Esophagus muscularis mucosa (tissue), 4 donors: ENCODE results near the gene TMEM51. TPM values are rescaled to one million over a fixed set of nuclear protein-coding genes. Genes with fewer than 3 reads are reported as not detected.

Source experiments
- DNase-seq: peaks from one replicate; pipeline ENCODE4 v3.0.0-alpha.2; 2017; ENCODE audit errors: extremely low spot score
- H3K27ac ChIP-seq, 4 donors: fragments of 200-600 bp; sonication (generic); replicated peaks in 1 of 4; 1 replicate in 3 of 4; 2 replicates in 1 of 4; pipeline ENCODE4 v1.5.1; 2016 to 2019; ENCODE audit warnings: mild to moderate bottlenecking in 1 of 4
- H3K27me3 ChIP-seq, 4 donors: fragments of 200-600 bp; sonication (generic); one replicate each; pipeline versions ENCODE4 v1.5.1 to v1.6.0; 2016 to 2019
- H3K36me3 ChIP-seq, 4 donors: fragments of 200-600 bp; sonication (generic); one replicate each; pipeline ENCODE4 v1.5.1; 2016 to 2019
- H3K4me1 ChIP-seq, 4 donors: fragments of 200-600 bp; sonication (generic); one replicate each; pipeline ENCODE4 v1.5.1; 2016 to 2019
- H3K4me3 ChIP-seq, 4 donors: fragments of 200-600 bp; sonication (generic); 1 replicate in 2 of 4; 2 replicates in 2 of 4; pipeline ENCODE4 v1.5.1; 2016 to 2019; ENCODE audit warnings: mild to moderate bottlenecking in 4 of 4, moderate library complexity in 1 of 4
- H3K9me3 ChIP-seq, 4 donors: fragments of 200-600 bp; sonication (generic); 1 replicate in 3 of 4; 2 replicates in 1 of 4; pipeline ENCODE4 v1.5.1; 2016 to 2019
- CTCF ChIP-seq, 3 experiments: fragments of 200-600 bp in 2 of 3; fragments of 450-650 bp in 1 of 3; sonication (generic) in 2 of 3; IDR thresholded peaks; one replicate each; pipeline ENCODE4 v1.5.1; 2017 to 2019; ENCODE audit warnings: antibody characterized with exemption in 3 of 3, mild to moderate bottlenecking in 2 of 3, moderate library complexity in 1 of 3
- EP300 ChIP-seq: sonication (generic); formaldehyde crosslinking; IDR thresholded peaks from one replicate; pipeline ENCODE4 v1.6.1; 2017; ENCODE audit warnings: antibody characterized with exemption
- POLR2A ChIP-seq: fragments of 450-650 bp; IDR thresholded peaks from one replicate; pipeline ENCODE4 v1.6.1; 2017; ENCODE audit warnings: antibody characterized with exemption, moderate library complexity, mild to moderate bottlenecking, low read depth
- POLR2AphosphoS5 ChIP-seq, 2 donors: sonication (generic); formaldehyde crosslinking; IDR thresholded peaks; one replicate each; pipeline ENCODE4 v1.6.1; 2017; ENCODE audit warnings: antibody characterized with exemption in 2 of 2
- WGBS: methylation state at CpG from one replicate; pipeline ENCODE4 v1.1.5; 2018; 5-methylcytosine and 5-hydroxymethylcytosine counted together
- intact Hi-C: fragments of 100-400 bp; cut with DNase I; formaldehyde crosslinking; loops from one replicate; pipeline ENCODE4 v1.15.1; 2023
- total RNA-seq, 4 donors: library from RNA; depleted of rRNA; stranded (reverse); fragments of >200 nt; gene quantifications; one replicate each; pipeline versions ENCODE4 v1.1.0 to v1.2.1, GENCODE V29; 2016

Gene TMEM51
- total RNA-seq, 4 donors from 2014 or later = 8.6 to 17.2 (median 11.4) TPM

- 57% methylated on average over 19 of the region's 20 CpGs for WGBS
- no peaks in the 10 kb centered on the region for H3K9me3 ChIP-seq
These were observed 107.8 kb downstream of the TMEM51 start for GRCh38 chr1:15261155-15262002.

GRCh38 chr1:15262003-15262377 lies 108.4 kb downstream of the TMEM51 start:
- Histone ChIP-seq H3K27ac (no peak overlapping the region), H3K4me3 (no peak overlapping the region), H3K27me3 (no peaks in the 10 kb centered on the region), H3K9me3 (no peaks in the 10 kb centered on the region), H3K36me3 (no peaks in the 10 kb centered on the region), H3K4me1 (peaks cover 17 to 43% (median 33%) of the 10 kb centered on the region in 4 donors)
- DNase-seq = peak; percentile 37
- TF ChIP-seq POLR2A = no peak
- TF ChIP-seq POLR2AphosphoS5 (IDR thresholded peaks at IDR 0.05) = no peak
- 98% methylated on average over 2 of the region's 2 CpGs for WGBS
- intact Hi-C loops = no loop called here

More at GRCh38 chr1:15261155-15262002, 107.8 kb downstream of the TMEM51 start:
- Histone ChIP-seq H3K4me3 (no peak overlapping the region), H3K27me3 (no peaks in the 10 kb centered on the region), H3K36me3 (no peaks in the 10 kb centered on the region), H3K27ac (peak overlapping the region in 2 of 4 donors; percentile 1 to 6), H3K4me1 (peaks cover 17 to 43% (median 33%) of the 10 kb centered on the region in 4 donors)
- DNase-seq = peak; percentile 91
- intact Hi-C loops = no loop called here
- TF ChIP-seq CTCF (IDR thresholded peaks at IDR 0.05) (no peak), POLR2AphosphoS5 (IDR thresholded peaks at IDR 0.05) (no peak), EP300 (no peak), POLR2A (no peak)

GRCh38 chr1:15262706-15263105 lies 109.2 kb downstream of the TMEM51 start:
- intact Hi-C loops = no loop called here
- H3K27ac ChIP-seq = no peak overlapping the region

GRCh38 chr1:15264769-15265168 lies 111.2 kb downstream of the TMEM51 start:
- no peak for TF ChIP-seq CTCF (IDR thresholded peaks at IDR 0.05)
- no peak for TF ChIP-seq POLR2A
- TF ChIP-seq EP300 = no peak

More at GRCh38 chr1:15262706-15263105, 109.2 kb downstream of the TMEM51 start:
- peak; percentile 53 for DNase-seq
- Histone ChIP-seq H3K27me3 (no peaks in the 10 kb centered on the region), H3K9me3 (no peaks in the 10 kb centered on the region), H3K4me1 (peaks cover 17 to 43% (median 33%) of the 10 kb centered on the region in 4 donors), H3K36me3 (no peaks in the 10 kb centered on the region), H3K4me3 (no peak overlapping the region)
- TF ChIP-seq CTCF (IDR thresholded peaks at IDR 0.05) (no peak), EP300 (no peak), POLR2A (no peak), POLR2AphosphoS5 (IDR thresholded peaks at IDR 0.05) (no peak)
- WGBS = 87% methylated on average over 5 of the region's 5 CpGs

More at GRCh38 chr1:15264769-15265168, 111.2 kb downstream of the TMEM51 start:
- H3K27ac ChIP-seq = no peak overlapping the region
- no peak overlapping the region for H3K4me3 ChIP-seq
- H3K27me3 ChIP-seq = no peaks in the 10 kb centered on the region
- no peaks in the 10 kb centered on the region for H3K36me3 ChIP-seq
- peaks cover 7 to 25% (median 18%) of the 10 kb centered on the region in 4 donors for H3K4me1 ChIP-seq
- DNase-seq = no peak
- intact Hi-C loops = no loop called here
- H3K9me3 ChIP-seq = no peaks in the 10 kb centered on the region
- 81% methylated on average over 2 of the region's 2 CpGs for WGBS

Other genes with a start within 250 kb of the TMEM51 start
- under 1 TPM in 3 of 4 donors, not detected in 1; under 0.01 to 0.26 (median 0.06) TPM for gene FHAD1, start 93.5 kb downstream of the TMEM51 start, total RNA-seq